NCI-H2081 (cell line): ENCODE results near the gene BTBD18.

Source experiments
- DNase-seq, 2 experiments: peaks; one replicate each; lab custom pipeline; 2025; lab: John Stamatoyannopoulos, UW

BTBD18 gene

GRCh38 chr11:57775491-57775890, 23.9 kb upstream of the BTBD18 start:
- DNase-seq = no peak

- no peak for DNase-seq
Measured at GRCh38 chr11:57773026-57773598, 21.5 kb upstream of the BTBD18 start.

DNA sequence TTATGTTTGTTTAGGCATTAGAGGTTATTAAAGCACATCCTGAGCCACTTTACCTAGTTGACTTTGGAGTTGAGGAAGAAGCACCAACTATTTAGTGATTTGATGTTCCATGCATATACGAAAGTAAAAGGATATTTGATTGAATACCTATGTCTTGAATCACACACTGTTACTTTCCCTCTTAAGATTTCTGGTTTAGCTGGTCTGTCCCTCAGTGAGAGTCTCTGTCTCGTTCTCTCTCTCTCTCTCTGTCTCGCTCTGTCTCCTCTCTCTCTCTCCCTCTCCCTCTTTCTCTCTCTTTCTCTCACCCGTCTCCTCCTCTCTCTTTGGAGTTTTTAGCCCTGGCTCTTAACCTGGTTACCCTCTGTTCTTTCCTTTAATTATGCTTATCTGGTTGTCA, 20.9 kb upstream of the BTBD18 start:
- no peak for DNase-seq

DNA sequence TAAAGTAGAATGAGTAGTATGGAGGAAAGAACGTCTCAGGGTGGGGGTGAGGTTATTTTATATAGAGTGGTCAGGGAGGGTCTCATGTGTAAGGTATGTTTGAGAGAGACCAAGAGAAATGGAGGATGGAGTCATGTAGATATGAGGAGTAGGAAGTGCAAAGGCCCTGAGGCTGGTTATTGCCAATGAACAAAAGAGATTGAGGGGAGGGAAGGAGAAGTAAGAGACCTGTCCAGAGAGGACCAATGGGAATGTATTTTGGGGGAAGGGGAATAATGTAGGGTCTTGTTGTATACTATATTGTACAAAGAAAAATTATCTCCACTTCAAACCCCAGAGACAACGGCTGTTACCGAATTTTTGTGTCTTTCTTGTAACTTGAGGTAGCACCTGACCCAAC, 19.7 kb upstream of the BTBD18 start:
- no peak for DNase-seq

DNA sequence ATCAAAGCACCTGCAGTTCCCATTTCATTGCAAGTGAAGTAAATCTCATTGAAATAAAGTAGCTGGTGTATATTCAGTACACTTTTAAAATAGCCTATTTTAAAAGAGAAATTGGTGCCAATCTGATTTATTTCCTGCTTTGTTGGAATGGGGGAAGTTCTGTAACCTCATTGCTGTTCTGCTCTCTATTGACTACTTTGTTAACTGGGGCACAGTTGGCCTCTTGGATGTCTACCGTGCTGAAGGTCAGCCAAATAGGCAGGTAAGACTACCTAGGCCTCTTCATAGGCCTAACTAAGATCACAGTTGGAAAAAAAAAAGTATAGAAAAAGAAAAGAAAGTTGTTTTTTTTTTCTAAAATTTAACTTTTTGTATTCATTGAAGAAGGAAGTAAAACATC, 19.2 kb upstream of the BTBD18 start:
- DNase-seq = no peak

GRCh38 chr11:57764972-57765371, 13.4 kb upstream of the BTBD18 start:
- DNase-seq = no peak

DNA sequence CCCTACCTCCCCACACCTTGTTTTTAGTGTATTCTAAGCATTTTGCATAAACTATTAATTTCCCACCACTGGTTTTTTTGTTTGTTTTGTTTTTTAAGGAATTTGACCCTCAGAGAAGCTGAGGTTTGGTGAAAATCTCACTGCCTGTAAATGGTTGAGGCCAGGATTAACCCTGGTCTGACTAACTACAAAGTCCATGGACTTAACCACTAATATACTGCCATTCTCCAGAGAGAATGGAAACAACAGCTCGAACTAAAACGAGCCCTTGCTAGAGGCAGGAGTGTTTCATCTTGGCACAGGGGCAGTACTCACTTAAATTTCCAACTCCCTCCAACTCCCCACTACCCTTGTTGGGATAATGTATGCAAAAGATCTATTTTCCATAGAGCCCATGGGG, 12.9 kb upstream of the BTBD18 start:
- DNase-seq = no peak

DNA sequence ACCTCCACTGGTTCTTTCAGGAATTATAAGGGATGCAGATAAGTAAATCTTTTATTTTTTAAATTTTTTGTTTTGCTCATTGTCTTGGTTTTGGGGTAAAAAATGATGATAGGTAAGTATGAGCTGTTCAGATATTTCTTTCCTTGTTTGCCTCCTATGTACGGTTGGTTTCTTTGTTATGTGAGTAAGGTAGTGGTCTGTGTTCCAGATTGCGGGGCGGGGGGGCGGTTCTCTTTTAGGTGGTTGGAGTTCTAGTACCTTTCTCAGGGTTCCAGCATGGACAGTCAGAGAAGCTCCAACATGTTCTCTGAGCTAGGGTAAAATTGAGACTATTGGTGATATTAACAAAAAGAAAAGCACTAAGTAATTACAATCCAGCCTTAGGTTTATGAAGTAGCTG, 12.4 kb upstream of the BTBD18 start:
- DNase-seq = no peak

- peak; percentile 5 to 14 for DNase-seq
Measured at GRCh38 chr11:57763568-57763967, 11.9 kb upstream of the BTBD18 start.

DNA sequence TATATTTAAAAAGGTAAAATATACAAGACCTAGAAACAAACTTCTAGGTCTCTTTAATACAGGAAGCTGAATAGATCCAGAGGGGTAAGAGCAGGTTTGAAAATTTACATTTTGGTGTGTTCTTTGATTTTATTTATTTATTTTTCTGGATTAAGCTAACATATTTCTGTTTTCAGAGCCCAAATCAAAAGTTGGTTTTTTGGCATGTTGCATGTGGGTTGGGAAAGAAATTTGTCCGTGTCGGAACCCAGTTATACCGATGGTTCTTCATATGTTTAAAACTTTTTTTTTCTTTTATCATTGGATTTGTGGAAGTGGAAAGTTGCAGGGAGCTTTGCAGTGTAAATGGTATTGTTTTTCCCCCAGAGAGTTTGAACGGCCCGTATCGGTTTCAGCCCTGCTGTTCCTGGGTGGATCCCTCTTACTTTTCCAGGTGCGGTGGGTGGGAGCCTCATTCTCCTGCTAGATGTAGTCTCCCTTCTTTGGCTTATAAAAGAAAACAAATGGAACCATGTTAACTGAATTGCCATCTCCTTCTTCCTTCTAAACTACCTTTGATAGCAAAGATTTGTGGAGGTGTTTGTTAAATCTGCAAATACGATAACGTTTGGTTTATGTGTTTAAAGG, 10.7 kb upstream of the BTBD18 start:
- DNase-seq = peak in 1 of 2 experiments; percentile 16

DNA sequence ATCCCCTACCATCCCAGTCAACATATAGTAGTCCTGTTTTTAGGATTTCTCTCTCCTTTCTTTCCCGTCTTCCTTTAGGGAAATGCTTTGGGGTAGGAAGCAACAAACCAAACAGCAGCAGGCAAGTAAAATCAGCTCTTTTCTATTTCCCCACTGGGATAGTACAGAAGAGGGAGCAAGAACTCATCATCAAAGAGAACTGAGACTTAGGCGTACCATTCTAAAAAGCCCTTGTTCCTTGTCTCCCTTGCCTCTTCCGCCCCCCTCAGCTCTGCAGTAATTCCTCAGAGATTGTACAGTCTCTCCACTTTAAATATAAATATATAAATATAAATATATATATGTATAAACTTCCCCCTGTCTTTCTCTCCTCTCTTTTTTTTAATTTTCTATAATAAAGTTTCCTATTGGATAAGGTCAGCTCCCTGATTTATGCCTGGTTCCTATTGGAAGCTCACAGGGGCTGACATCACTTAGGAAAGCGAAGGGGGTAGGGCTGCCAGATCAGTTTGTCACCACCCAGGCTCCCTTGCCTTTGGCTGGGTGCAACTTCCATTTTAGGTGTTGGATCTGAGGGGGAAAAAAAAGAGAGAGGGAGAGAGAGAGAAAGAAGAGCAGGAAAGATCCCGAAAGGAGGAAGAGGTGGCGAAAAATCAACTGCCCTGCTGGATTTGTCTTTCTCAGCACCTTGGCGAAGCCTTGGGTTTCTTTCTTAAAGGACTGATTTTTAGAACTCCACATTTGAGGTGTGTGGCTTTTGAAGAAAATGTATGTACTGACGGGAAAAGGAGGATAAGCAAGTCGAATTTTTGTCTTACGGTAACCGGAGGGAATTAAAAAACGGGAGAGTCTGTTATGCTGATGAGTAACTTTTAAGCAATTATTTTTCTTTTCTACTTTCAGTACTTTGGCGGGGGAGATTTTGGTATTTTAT, 9.9 kb upstream of the BTBD18 start, which contains the start of gene CTNND1:
Gene CTNND1 (plus strand): TSS at position 502 of the 934 bp plus-strand sequence. CDS start 29,677 bp downstream, outside the sequence.
- DNase-seq = peak; percentile 93 to 96

DNA sequence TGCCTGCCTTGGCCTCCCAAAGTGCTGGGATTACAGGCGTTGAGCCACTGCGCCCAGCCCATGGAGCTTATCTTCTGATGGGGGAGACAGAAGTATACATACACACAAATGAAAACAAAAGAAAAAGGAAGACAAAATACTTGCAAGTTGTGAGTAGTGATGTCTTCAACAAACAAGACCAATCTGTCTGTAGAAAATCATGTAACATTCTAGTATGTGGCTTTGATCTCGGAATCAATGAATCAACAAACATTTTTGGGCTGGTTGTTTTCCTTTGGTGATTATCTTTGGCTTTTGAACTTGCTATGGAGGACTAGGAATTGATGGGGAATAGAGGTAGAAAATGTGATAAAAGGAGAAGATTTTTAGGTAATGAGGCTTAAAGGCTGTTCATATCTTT, 6.6 kb upstream of the BTBD18 start:
- DNase-seq = no peak

DNA sequence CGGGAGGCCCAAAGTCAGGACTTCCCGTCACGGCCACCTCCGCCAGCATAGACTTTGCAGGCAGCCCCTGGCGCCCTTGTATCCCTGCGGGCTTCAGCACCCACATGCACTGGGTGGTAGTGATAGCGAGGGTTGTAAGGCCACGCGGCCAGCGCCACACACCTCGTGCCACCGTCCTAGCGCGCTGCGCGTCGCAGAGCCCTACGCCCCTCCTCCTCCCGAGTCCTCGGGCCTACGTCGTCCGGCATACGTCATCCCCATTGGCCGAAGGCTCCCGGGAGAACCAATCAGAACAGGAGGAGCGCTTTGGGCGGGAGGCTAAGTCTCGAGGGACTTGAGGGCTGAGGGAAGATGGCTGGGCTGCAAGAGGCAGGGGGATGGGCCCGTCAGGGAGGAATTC, 1.3 kb upstream of the BTBD18 start:
- DNase-seq = no peak

- no peak for DNase-seq
Measured at GRCh38 chr11:57751176-57751575, 443 bp downstream of the BTBD18 start.

- no peak for DNase-seq
Measured at GRCh38 chr11:57746920-57747319, 4.7 kb downstream of the BTBD18 start.

DNA sequence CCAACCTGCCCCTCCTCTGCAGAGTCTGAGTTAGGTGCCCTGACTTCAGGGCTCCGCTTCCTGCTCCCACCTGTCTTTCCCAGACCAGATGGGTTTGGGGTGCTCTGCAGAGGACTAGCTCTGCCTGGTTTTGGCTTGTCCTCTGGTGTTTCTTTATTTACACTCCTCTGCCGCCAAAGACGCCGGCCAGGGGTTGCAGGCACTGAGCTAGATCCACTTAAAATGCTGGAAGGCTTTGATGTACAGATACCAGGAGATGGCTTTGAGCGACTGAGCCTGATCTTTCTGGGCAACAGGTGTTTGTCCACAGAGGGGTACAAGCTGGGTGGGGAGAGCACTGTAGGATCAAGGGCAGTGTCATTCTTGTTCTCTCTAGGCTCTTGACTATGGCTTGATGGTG, 6.4 kb downstream of the BTBD18 start:
- DNase-seq = no peak

GRCh38 chr11:57744357-57744756, 7.3 kb downstream of the BTBD18 start:
- DNase-seq = no peak

GRCh38 chr11:57742087-57742452, 9.5 kb downstream of the BTBD18 start:
- DNase-seq = no peak

GRCh38 chr11:57741132-57742086, 10.2 kb downstream of the BTBD18 start, which contains the start of gene SELENOH:
TSS of gene SELENOH (plus strand) at chr11:57741491. CDS start at chr11:57741596, 105 bp downstream.
- DNase-seq = peak; percentile 95 to 98

DNA sequence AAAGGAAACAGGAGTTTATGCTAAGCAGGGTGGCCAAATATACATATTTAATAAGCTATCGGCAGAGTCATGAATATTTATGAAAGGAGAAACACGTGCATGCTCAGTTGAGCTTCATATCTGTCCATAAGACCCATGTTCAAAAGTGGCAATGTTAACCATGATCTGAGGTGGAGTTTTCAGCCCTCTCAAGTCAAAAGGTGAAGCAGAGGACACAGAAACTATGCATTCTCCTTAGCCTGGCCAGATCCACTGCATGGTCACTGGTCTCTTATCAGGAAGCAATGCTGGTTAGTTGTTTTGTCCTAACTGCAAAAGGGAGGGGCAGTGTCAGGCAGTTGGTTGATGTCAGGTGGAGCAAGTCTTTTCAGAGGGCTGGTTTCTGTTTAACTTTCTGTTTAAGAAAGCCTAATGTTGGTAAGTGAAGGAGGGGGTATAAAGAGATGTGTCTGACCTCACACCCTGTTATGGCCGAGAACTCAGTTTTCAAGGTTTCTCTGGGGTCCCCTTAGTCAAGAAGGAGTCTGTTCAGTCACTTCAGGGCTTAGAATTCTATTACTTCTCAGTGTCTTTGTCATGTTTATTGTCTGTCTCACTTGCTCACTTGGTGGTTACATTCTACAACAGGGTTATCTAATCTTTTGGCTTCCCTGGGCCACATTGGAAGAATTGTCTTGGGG, 15.9 kb downstream of the BTBD18 start:
- no peak for DNase-seq

GRCh38 chr11:57732661-57733060, 19.0 kb downstream of the BTBD18 start:
- no peak for DNase-seq
